ENCODE results near the gene NT5DC1. TPM values are rescaled to one million over a fixed set of nuclear protein-coding genes. Genes with fewer than 3 reads are reported as not detected.

Gene NT5DC1
- polyA plus RNA-seq, 3 donors = 18.2 to 39.0 (median 28.3) TPM

DNA sequence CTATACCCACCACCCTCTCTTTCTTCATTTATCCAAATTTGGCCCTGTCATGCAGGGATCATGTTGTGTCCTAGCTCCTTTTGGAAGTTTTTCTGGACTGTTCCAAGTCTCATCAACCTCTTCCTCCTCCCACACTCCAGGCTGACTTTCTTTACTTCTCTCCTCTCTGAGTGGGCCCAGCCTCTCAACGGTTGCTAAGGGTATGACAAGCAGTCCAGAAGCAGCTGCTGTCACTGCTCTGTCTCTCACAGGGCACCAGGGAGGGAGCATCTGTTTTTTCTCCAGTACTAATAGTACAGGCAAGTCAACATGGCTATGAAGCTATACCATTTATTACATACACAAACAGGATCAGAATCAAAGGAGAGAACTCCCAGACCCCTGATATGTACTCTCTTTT lies 8.2 kb downstream of the NT5DC1 start:
- Mint-ChIP-seq H3K9me3 (peaks cover 0 to 3% (median 0%) of the 10 kb centered on the region in 7 donors), H3K4me1 (peaks cover 3% of the 10 kb centered on the region), H3K36me3 (peaks cover 40 to 57% of the 10 kb centered on the region in 2 donors), H3K4me3 (no peak overlapping the region), H3K27me3 (ENCODE audit: low read depth in 3 of 3) (no peaks in the 10 kb centered on the region), H3K27ac (no peak overlapping the region)
- no peaks in the 10 kb centered on the region for H4K20me1 ChIP-seq (ENCODE audit: insufficient read depth, low read length)
- H3K27ac ChIP-seq (ENCODE audit: low read depth in 1 of 2, low read length in 2 of 2) = no peak overlapping the region
- no peak overlapping the region for H2AFZ ChIP-seq (ENCODE audit: insufficient read depth, low read depth, low read length, poor library complexity, severe bottlenecking)
- no peak for DNase-seq
- H3K9ac ChIP-seq (ENCODE audit: insufficient read depth, low read length, poor library complexity, severe bottlenecking) = no peak overlapping the region
- H3K9me3 ChIP-seq (replicated peaks in 1 of 2; ENCODE audit: control insufficient read depth in 1 of 2, insufficient read depth in 1 of 2, low read length in 2 of 2) = no peaks in the 10 kb centered on the region
- H3K4me1 ChIP-seq (ENCODE audit: control insufficient read depth in 1 of 2, insufficient read depth in 2 of 2, low read length in 2 of 2) = no peaks in the 10 kb centered on the region
- H3K4me3 ChIP-seq (replicated peaks in 1 of 3; ENCODE audit: low read depth in 2 of 3, low read length in 3 of 3) = no peak overlapping the region
- no peaks in the 10 kb centered on the region for H3K27me3 ChIP-seq (ENCODE audit: control insufficient read depth in 2 of 2, insufficient read depth in 2 of 2, low read length in 2 of 2)
- WGBS (ENCODE audit: insufficient coverage) = 83% methylated on average over 1 of the region's 1 CpG
- intact Hi-C loops (cut with micrococcal nuclease) = no loop called here
- peaks cover 6% of the 10 kb centered on the region for H3K79me2 ChIP-seq (ENCODE audit: insufficient read depth, low read length)
- TF ChIP-seq, protein P1, sequence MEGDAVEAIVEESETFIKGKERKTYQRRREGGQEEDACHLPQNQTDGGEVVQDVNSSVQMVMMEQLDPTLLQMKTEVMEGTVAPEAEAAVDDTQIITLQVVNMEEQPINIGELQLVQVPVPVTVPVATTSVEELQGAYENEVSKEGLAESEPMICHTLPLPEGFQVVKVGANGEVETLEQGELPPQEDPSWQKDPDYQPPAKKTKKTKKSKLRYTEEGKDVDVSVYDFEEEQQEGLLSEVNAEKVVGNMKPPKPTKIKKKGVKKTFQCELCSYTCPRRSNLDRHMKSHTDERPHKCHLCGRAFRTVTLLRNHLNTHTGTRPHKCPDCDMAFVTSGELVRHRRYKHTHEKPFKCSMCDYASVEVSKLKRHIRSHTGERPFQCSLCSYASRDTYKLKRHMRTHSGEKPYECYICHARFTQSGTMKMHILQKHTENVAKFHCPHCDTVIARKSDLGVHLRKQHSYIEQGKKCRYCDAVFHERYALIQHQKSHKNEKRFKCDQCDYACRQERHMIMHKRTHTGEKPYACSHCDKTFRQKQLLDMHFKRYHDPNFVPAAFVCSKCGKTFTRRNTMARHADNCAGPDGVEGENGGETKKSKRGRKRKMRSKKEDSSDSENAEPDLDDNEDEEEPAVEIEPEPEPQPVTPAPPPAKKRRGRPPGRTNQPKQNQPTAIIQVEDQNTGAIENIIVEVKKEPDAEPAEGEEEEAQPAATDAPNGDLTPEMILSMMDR (IDR thresholded peaks at IDR 0.05) = no peak
- no peak overlapping the region for H3K4me2 ChIP-seq (replicated peaks; ENCODE audit: extremely low read depth, low read length, poor library complexity, severe bottlenecking)
- H3K36me3 ChIP-seq (replicated peaks in 1 of 2; ENCODE audit: control insufficient read depth in 1 of 2, insufficient read depth in 2 of 2, low read length in 2 of 2) = peaks cover 23 to 56% of the 10 kb centered on the region in 2 donors

- H3K36me3 ChIP-seq (replicated peaks in 1 of 2; ENCODE audit: control insufficient read depth in 1 of 2, insufficient read depth in 2 of 2, low read length in 2 of 2) = peaks cover 25 to 74% of the 10 kb centered on the region in 2 donors
Measured at GRCh38 chr6:116111552-116112528, 11.2 kb downstream of the NT5DC1 start.

More at GRCh38 chr6:116111552-116112528, 11.2 kb downstream of the NT5DC1 start:
- DNase-seq = no peak
- WGBS (ENCODE audit: insufficient coverage) = 100% methylated on average over 1 of the region's 5 CpGs
- H3K4me1 ChIP-seq (ENCODE audit: control insufficient read depth in 1 of 2, insufficient read depth in 2 of 2, low read length in 2 of 2) = no peaks in the 10 kb centered on the region
- no peaks in the 10 kb centered on the region for H3K9me3 Mint-ChIP-seq
- H4K20me1 ChIP-seq (ENCODE audit: insufficient read depth, low read length) = no peaks in the 10 kb centered on the region
- no peaks in the 10 kb centered on the region for H3K9me3 ChIP-seq (replicated peaks in 1 of 2; ENCODE audit: control insufficient read depth in 1 of 2, insufficient read depth in 1 of 2, low read length in 2 of 2)
- H3K4me2 ChIP-seq (replicated peaks; ENCODE audit: extremely low read depth, low read length, poor library complexity, severe bottlenecking) = no peak overlapping the region
- intact Hi-C loops (cut with micrococcal nuclease) = no loop called here
- H3K27ac ChIP-seq (ENCODE audit: low read depth in 1 of 2, low read length in 2 of 2) = no peak overlapping the region
- no peak overlapping the region for H2AFZ ChIP-seq (ENCODE audit: insufficient read depth, low read depth, low read length, poor library complexity, severe bottlenecking)
- peaks cover 47 to 58% of the 10 kb centered on the region in 2 donors for H3K36me3 Mint-ChIP-seq
- no peak overlapping the region for H3K4me3 ChIP-seq (replicated peaks in 1 of 3; ENCODE audit: low read depth in 2 of 3, low read length in 3 of 3)
- H3K4me3 Mint-ChIP-seq = no peak overlapping the region
- H3K9ac ChIP-seq (ENCODE audit: insufficient read depth, low read length, poor library complexity, severe bottlenecking) = no peak overlapping the region
- H3K27me3 Mint-ChIP-seq (ENCODE audit: low read depth in 3 of 3) = no peaks in the 10 kb centered on the region
- TF ChIP-seq, protein P1 (IDR thresholded peaks at IDR 0.05) = peak; percentile 53
- no peaks in the 10 kb centered on the region for H3K4me1 Mint-ChIP-seq
- H3K27ac Mint-ChIP-seq = peak overlapping the region in 3 of 7 donors; percentile 17 to 28 (median 26)
- no peaks in the 10 kb centered on the region for H3K27me3 ChIP-seq (ENCODE audit: control insufficient read depth in 2 of 2, insufficient read depth in 2 of 2, low read length in 2 of 2)
- no peaks in the 10 kb centered on the region for H3K79me2 ChIP-seq (ENCODE audit: insufficient read depth, low read length)
